ENCODE measurements around the gene IGDCC3.

IGDCC3 gene

GRCh38 chr15:65386376-65386775, 8.6 kb upstream of the IGDCC3 start:
- DNase-seq = no peak

- DNase-seq = no peak
These were observed 8.1 kb upstream of the IGDCC3 start for GRCh38 chr15:65385870-65386258.

- DNase-seq = peak; percentile 44 to 58
These were observed 7.4 kb upstream of the IGDCC3 start for GRCh38 chr15:65384895-65385869.

- DNase-seq = no peak
These were observed 6.7 kb upstream of the IGDCC3 start for GRCh38 chr15:65384505-65384894.

GRCh38 chr15:65383991-65384390, 6.2 kb upstream of the IGDCC3 start:
- DNase-seq = no peak

GRCh38 chr15:65383456-65383855, 5.7 kb upstream of the IGDCC3 start:
- no peak for DNase-seq

GRCh38 chr15:65382921-65383320, 5.1 kb upstream of the IGDCC3 start:
- DNase-seq = no peak

GRCh38 chr15:65382146-65382491, 4.3 kb upstream of the IGDCC3 start:
- no peak for DNase-seq

- DNase-seq = no peak
These were observed 3.8 kb upstream of the IGDCC3 start for GRCh38 chr15:65381445-65382145.

- no peak for DNase-seq
These were observed 2.2 kb upstream of the IGDCC3 start for GRCh38 chr15:65379986-65380385.

- DNase-seq = no peak
These were observed 462 bp downstream of the IGDCC3 start for GRCh38 chr15:65377105-65377975.

- no peak for DNase-seq
These were observed 1.1 kb downstream of the IGDCC3 start for GRCh38 chr15:65376767-65377104.

GRCh38 chr15:65375871-65376607, 1.8 kb downstream of the IGDCC3 start:
- no peak for DNase-seq

GRCh38 chr15:65374821-65375401, 2.9 kb downstream of the IGDCC3 start:
- DNase-seq = no peak

- no peak for DNase-seq
These were observed 3.5 kb downstream of the IGDCC3 start for GRCh38 chr15:65374334-65374733.

GRCh38 chr15:65373163-65373651, 4.6 kb downstream of the IGDCC3 start:
- no peak for DNase-seq

GRCh38 chr15:65372787-65373067, 5.1 kb downstream of the IGDCC3 start:
- DNase-seq = no peak

- no peak for DNase-seq
These were observed 5.6 kb downstream of the IGDCC3 start for GRCh38 chr15:65371976-65372786.

- DNase-seq = no peak
These were observed 6.9 kb downstream of the IGDCC3 start for GRCh38 chr15:65370885-65371284.

GRCh38 chr15:65369651-65370050, 8.2 kb downstream of the IGDCC3 start:
- DNase-seq = no peak

GRCh38 chr15:65369212-65369547, 8.6 kb downstream of the IGDCC3 start:
- no peak for DNase-seq

Measured in NCI-H187 (cell line).